SJCRH30 (cell line): ENCODE results near the gene CCER1. TPM values are rescaled to one million over a fixed set of nuclear protein-coding genes. Genes with fewer than 3 reads are reported as not detected.

ENCODE experiments used
- DNase-seq, 2 experiments: peaks; one replicate each; pipeline ENCODE4 v3.0.0-alpha.2; 2015 to 2020
- H3K27ac ChIP-seq: fragments of 250-450 bp; sonication (Bioruptor Pico); 2 replicates; pipeline ENCODE4 v1.5.1; 2020; ENCODE audit warnings: mild to moderate bottlenecking, moderate library complexity
- H3K27me3 ChIP-seq: fragments of 250-450 bp; sonication (Bioruptor Pico); 2 replicates; pipeline ENCODE4 v1.5.1; 2020; ENCODE audit warnings: mild to moderate bottlenecking, moderate library complexity
- H3K36me3 ChIP-seq: fragments of 250-450 bp; sonication (Bioruptor Pico); 2 replicates; pipeline ENCODE4 v1.5.1; 2020; ENCODE audit warnings: mild to moderate bottlenecking, moderate library complexity
- H3K4me1 ChIP-seq: fragments of 250-450 bp; sonication (Bioruptor Pico); 2 replicates; pipeline ENCODE4 v1.5.1; 2020; ENCODE audit warnings: mild to moderate bottlenecking, moderate library complexity
- H3K4me3 ChIP-seq: fragments of 250-450 bp; sonication (Bioruptor Pico); 2 replicates; pipeline ENCODE4 v1.5.1; 2020; ENCODE audit warnings: mild to moderate bottlenecking, moderate library complexity
- H3K9me3 ChIP-seq: fragments of 250-450 bp; sonication (Bioruptor Pico); replicated peaks from 2 replicates; pipeline ENCODE4 v1.5.1; 2020; ENCODE audit warnings: mild to moderate bottlenecking, moderate library complexity
- total RNA-seq: library from RNA; depleted of rRNA; stranded (reverse); fragments of >200 nt; shearing (Covaris generic); gene quantifications from 2 replicates; pipeline ENCODE4 v1.2.3, GENCODE V29; 2014

CCER1 gene
- total RNA-seq, 1 experiment from 2014 or later: not detected

GRCh38 chr12:90953956-90954421 is 987 bp downstream of the CCER1 start:
- Histone ChIP-seq H3K4me1 (no peaks in the 10 kb centered on the region), H3K36me3 (no peaks in the 10 kb centered on the region), H3K27me3 (no peaks in the 10 kb centered on the region), H3K9me3 (no peaks in the 10 kb centered on the region), H3K27ac (no peak overlapping the region), H3K4me3 (no peak overlapping the region)
- DNase-seq: no peak

GRCh38 chr12:90951432-90952105 is 3.4 kb downstream of the CCER1 start:
- no peaks in the 10 kb centered on the region for H3K9me3 ChIP-seq
- no peaks in the 10 kb centered on the region for H3K36me3 ChIP-seq
- no peak overlapping the region for H3K27ac ChIP-seq
- no peak for DNase-seq
- H3K4me1 ChIP-seq: no peaks in the 10 kb centered on the region
- no peaks in the 10 kb centered on the region for H3K27me3 ChIP-seq
- no peak overlapping the region for H3K4me3 ChIP-seq

GRCh38 chr12:90947869-90948268 is 7.1 kb downstream of the CCER1 start:
- H3K4me3 ChIP-seq: no peak overlapping the region
- H3K27me3 ChIP-seq: no peaks in the 10 kb centered on the region
- peaks cover 7% of the 10 kb centered on the region; the same call in 1 of the 2 replicates for H3K4me1 ChIP-seq
- H3K36me3 ChIP-seq: no peaks in the 10 kb centered on the region
- no peak for DNase-seq
- H3K9me3 ChIP-seq: no peaks in the 10 kb centered on the region
- no peak overlapping the region for H3K27ac ChIP-seq

- DNase-seq: peak in 1 of 2 experiments; percentile 50
- no peak overlapping the region for H3K27ac ChIP-seq
These were observed 9.8 kb downstream of the CCER1 start for GRCh38 chr12:90945070-90945649.

GRCh38 chr12:90943255-90943654 is 11.7 kb downstream of the CCER1 start:
- DNase-seq: no peak
- Histone ChIP-seq H3K4me3 (no peak overlapping the region), H3K27ac (no peak overlapping the region), H3K9me3 (no peaks in the 10 kb centered on the region), H3K4me1 (peaks cover 7% of the 10 kb centered on the region; the same call in 1 of the 2 replicates), H3K27me3 (no peaks in the 10 kb centered on the region), H3K36me3 (no peaks in the 10 kb centered on the region)

More at GRCh38 chr12:90945070-90945649, 9.8 kb downstream of the CCER1 start:
- no peak overlapping the region for H3K4me3 ChIP-seq
- H3K36me3 ChIP-seq: no peaks in the 10 kb centered on the region
- no peaks in the 10 kb centered on the region for H3K27me3 ChIP-seq
- H3K4me1 ChIP-seq: peaks cover 7% of the 10 kb centered on the region; the same call in 1 of the 2 replicates
- no peaks in the 10 kb centered on the region for H3K9me3 ChIP-seq

- peak in 1 of 2 experiments; percentile 73 for DNase-seq
- peaks cover 2% of the 10 kb centered on the region; the same call in 1 of the 2 replicates for H3K4me1 ChIP-seq
- no peak overlapping the region for H3K4me3 ChIP-seq
- no peaks in the 10 kb centered on the region for H3K27me3 ChIP-seq
- H3K27ac ChIP-seq: no peak overlapping the region
- no peaks in the 10 kb centered on the region for H3K36me3 ChIP-seq
- H3K9me3 ChIP-seq: no peaks in the 10 kb centered on the region
These were observed 14.0 kb downstream of the CCER1 start for GRCh38 chr12:90940872-90941499.

GRCh38 chr12:90939382-90939781 is 15.6 kb downstream of the CCER1 start:
- Histone ChIP-seq H3K4me3 (no peak overlapping the region), H3K27me3 (no peaks in the 10 kb centered on the region), H3K27ac (no peak overlapping the region), H3K4me1 (no peaks in the 10 kb centered on the region), H3K9me3 (no peaks in the 10 kb centered on the region), H3K36me3 (no peaks in the 10 kb centered on the region)
- DNase-seq: no peak

GRCh38 chr12:90938451-90938850 is 16.5 kb downstream of the CCER1 start:
- no peaks in the 10 kb centered on the region for H3K36me3 ChIP-seq
- H3K27ac ChIP-seq: no peak overlapping the region
- H3K4me3 ChIP-seq: no peak overlapping the region
- no peaks in the 10 kb centered on the region for H3K9me3 ChIP-seq
- no peaks in the 10 kb centered on the region for H3K27me3 ChIP-seq
- no peaks in the 10 kb centered on the region for H3K4me1 ChIP-seq
- DNase-seq: no peak

GRCh38 chr12:90937651-90938050 is 17.3 kb downstream of the CCER1 start:
- Histone ChIP-seq H3K9me3 (no peaks in the 10 kb centered on the region), H3K27ac (no peak overlapping the region), H3K4me3 (no peak overlapping the region), H3K36me3 (no peaks in the 10 kb centered on the region), H3K4me1 (no peaks in the 10 kb centered on the region), H3K27me3 (no peaks in the 10 kb centered on the region)
- DNase-seq: no peak

- no peaks in the 10 kb centered on the region for H3K4me1 ChIP-seq
- H3K27ac ChIP-seq: no peak overlapping the region
- no peaks in the 10 kb centered on the region for H3K9me3 ChIP-seq
- no peak for DNase-seq
- H3K36me3 ChIP-seq: no peaks in the 10 kb centered on the region
- no peaks in the 10 kb centered on the region for H3K27me3 ChIP-seq
- H3K4me3 ChIP-seq: no peak overlapping the region
These were observed 18.6 kb downstream of the CCER1 start for GRCh38 chr12:90936230-90937005.

GRCh38 chr12:90925562-90925961 is 29.4 kb downstream of the CCER1 start:
- H3K9me3 ChIP-seq: 0 out of 2 replicates have a peak, but pooled peaks cover 3% of the 10 kb centered on the region
- no peaks in the 10 kb centered on the region for H3K27me3 ChIP-seq
- no peak overlapping the region for H3K4me3 ChIP-seq
- no peak overlapping the region for H3K27ac ChIP-seq
- H3K4me1 ChIP-seq: no peaks in the 10 kb centered on the region
- no peak for DNase-seq
- no peaks in the 10 kb centered on the region for H3K36me3 ChIP-seq

- H3K4me3 ChIP-seq: no peak overlapping the region
- no peak overlapping the region for H3K27ac ChIP-seq
- no peak for DNase-seq
- no peaks in the 10 kb centered on the region for H3K4me1 ChIP-seq
- H3K36me3 ChIP-seq: no peaks in the 10 kb centered on the region
- H3K27me3 ChIP-seq: no peaks in the 10 kb centered on the region
- 0 out of 2 replicates have a peak, but pooled peaks cover 3% of the 10 kb centered on the region for H3K9me3 ChIP-seq
These were observed 30.6 kb downstream of the CCER1 start for GRCh38 chr12:90924406-90924805.

- H3K9me3 ChIP-seq: no peaks in the 10 kb centered on the region
- DNase-seq: no peak
- no peaks in the 10 kb centered on the region for H3K4me1 ChIP-seq
- no peak overlapping the region for H3K27ac ChIP-seq
- H3K36me3 ChIP-seq: no peaks in the 10 kb centered on the region
- no peak overlapping the region for H3K4me3 ChIP-seq
- H3K27me3 ChIP-seq: no peaks in the 10 kb centered on the region
These were observed 32.8 kb downstream of the CCER1 start for GRCh38 chr12:90922145-90922627.

GRCh38 chr12:90921536-90921935 is 33.4 kb downstream of the CCER1 start:
- no peaks in the 10 kb centered on the region for H3K9me3 ChIP-seq
- DNase-seq: no peak
- H3K27me3 ChIP-seq: no peaks in the 10 kb centered on the region
- no peaks in the 10 kb centered on the region for H3K36me3 ChIP-seq
- H3K4me3 ChIP-seq: no peak overlapping the region
- H3K27ac ChIP-seq: no peak overlapping the region
- no peaks in the 10 kb centered on the region for H3K4me1 ChIP-seq
